HEK293 (cell line): ENCODE results near the gene ZNF284.

Experiments used
- CTCF ChIA-PET: fragments of 350-600 bp; formaldehyde crosslinking; extraction: SDS; loops from one replicate; lab custom pipeline; 2021; ENCODE audit warnings: antibody characterized with exemption; lab: Yijun Ruan, JAX
- POLR2A ChIA-PET: fragments of 300-600 bp; formaldehyde crosslinking; extraction: SDS; loops from one replicate; lab custom pipeline; 2020; ENCODE audit warnings: antibody characterized with exemption, inconsistent platforms; lab: Yijun Ruan, JAX
- H3K27ac ChIP-seq: fragments of 200-500 bp; sonication (Bioruptor generic); 2 replicates; pipeline ENCODE4 v1.5.1; 2014; ENCODE audit warnings: low read depth, low read length, control low read depth, inconsistent platforms; ENCODE audit errors: extremely low read depth
- H3K36me3 ChIP-seq, 2 experiments: fragments of 200-500 bp in 1 of 2; sonication (Bioruptor generic) in 1 of 2; 1 replicate in 1 of 2; 2 replicates in 1 of 2; pipeline ENCODE4 v1.5.1; 2014 to 2017; ENCODE audit warnings: inconsistent platforms in 2 of 2, low read length in 2 of 2; ENCODE audit not compliant: control insufficient read depth in 2 of 2, insufficient read depth in 1 of 2
- H3K4me1 ChIP-seq: fragments of 200-500 bp; sonication (Bioruptor generic); 2 replicates; pipeline ENCODE4 v1.5.1; 2014; ENCODE audit warnings: mild to moderate bottlenecking, low read length, inconsistent platforms; ENCODE audit not compliant: control insufficient read depth, insufficient read depth
- H3K4me3 ChIP-seq: 2 replicates; pipeline ENCODE4 v1.5.1; 2011; ENCODE audit warnings: low read depth, mild to moderate bottlenecking, control low read depth, low read length, moderate library complexity
- H3K9me3 ChIP-seq: fragments of 200-500 bp; sonication (Bioruptor generic); 2 replicates; pipeline ENCODE4 v1.5.1; 2014; ENCODE audit warnings: low read depth, low read length, inconsistent platforms; ENCODE audit not compliant: control insufficient read depth, insufficient read depth
- BCL11A ChIP-seq: fragments of 450-650 bp; formaldehyde crosslinking; IDR thresholded peaks from 2 replicates; pipeline ENCODE4 v1.5.1; 2016; ENCODE audit warnings: low read depth, missing biosample characterization, missing genetic modification characterization
- BCL11B ChIP-seq: fragments of 450-650 bp; formaldehyde crosslinking; IDR thresholded peaks from 2 replicates; pipeline ENCODE4 v1.5.1; 2016; ENCODE audit warnings: low read depth, missing biosample characterization, missing genetic modification characterization
- GLI2 ChIP-seq: fragments of 450-650 bp; formaldehyde crosslinking; IDR thresholded peaks from 2 replicates; pipeline ENCODE4; 2017; ENCODE audit warnings: missing biosample characterization, missing genetic modification characterization, low read depth, borderline replicate concordance
- HIC1 ChIP-seq: fragments of 450-650 bp; formaldehyde crosslinking; IDR thresholded peaks from 2 replicates; pipeline ENCODE4 v1.5.1; 2016; ENCODE audit warnings: missing biosample characterization, missing genetic modification characterization
- KLF17 ChIP-seq: fragments of 450-650 bp; formaldehyde crosslinking; IDR thresholded peaks from 2 replicates; pipeline ENCODE4 v1.5.1; 2016; ENCODE audit warnings: missing biosample characterization, missing genetic modification characterization
- KLF9 ChIP-seq: fragments of 450-650 bp; formaldehyde crosslinking; IDR thresholded peaks from 2 replicates; pipeline ENCODE4 v1.5.1; 2016; ENCODE audit warnings: missing biosample characterization, missing genetic modification characterization, low read depth
- MEIS1 ChIP-seq: sonication (generic); formaldehyde crosslinking; IDR thresholded peaks from 2 replicates; pipeline ENCODE4 v1.8.1; 2022; ENCODE audit warnings: missing genetic modification reagents, mild to moderate bottlenecking, borderline replicate concordance
- MYNN ChIP-seq: fragments of 450-650 bp; formaldehyde crosslinking; IDR thresholded peaks from 2 replicates; pipeline ENCODE4 v1.5.1; 2016; ENCODE audit warnings: missing biosample characterization, missing genetic modification characterization, borderline replicate concordance
- PBX3 ChIP-seq: sonication (generic); formaldehyde crosslinking; IDR thresholded peaks from 2 replicates; pipeline ENCODE4 v1.8.1; 2022; ENCODE audit warnings: mild to moderate bottlenecking, moderate library complexity, missing genetic modification reagents
- PRDM4 ChIP-seq: fragments of 450-650 bp; formaldehyde crosslinking; IDR thresholded peaks from 2 replicates; pipeline ENCODE4 v1.5.1; 2017; ENCODE audit warnings: missing biosample characterization, missing genetic modification characterization
- SALL2 ChIP-seq: fragments of 450-650 bp; formaldehyde crosslinking; IDR thresholded peaks from 2 replicates; pipeline ENCODE4 v1.5.0; 2017; ENCODE audit warnings: missing biosample characterization, mild to moderate bottlenecking, missing genetic modification characterization, borderline replicate concordance
- SP2 ChIP-seq: fragments of 450-650 bp; formaldehyde crosslinking; IDR thresholded peaks from 2 replicates; pipeline ENCODE4 v1.5.1; 2016; ENCODE audit warnings: missing biosample characterization, missing genetic modification characterization
- ZBTB8A ChIP-seq: fragments of 450-650 bp; formaldehyde crosslinking; IDR thresholded peaks from 2 replicates; pipeline ENCODE4 v1.5.1; 2016; ENCODE audit warnings: missing biosample characterization, missing genetic modification characterization
- ZNF10 ChIP-seq: fragments of 450-650 bp; formaldehyde crosslinking; IDR thresholded peaks from 2 replicates; pipeline ENCODE4 v1.5.1; 2017; ENCODE audit warnings: missing biosample characterization, missing genetic modification characterization
- ZNF112 ChIP-seq: fragments of 450-650 bp; formaldehyde crosslinking; IDR thresholded peaks from 2 replicates; pipeline ENCODE4 v1.5.0; 2017; ENCODE audit warnings: missing biosample characterization, missing genetic modification characterization
- ZNF121 ChIP-seq: fragments of 450-650 bp; formaldehyde crosslinking; IDR thresholded peaks from 2 replicates; pipeline ENCODE4 v1.5.1; 2016; ENCODE audit warnings: missing biosample characterization, missing genetic modification characterization
- ZNF133 ChIP-seq: fragments of 450-650 bp; formaldehyde crosslinking; IDR thresholded peaks from 2 replicates; pipeline ENCODE4 v1.5.1; 2016; ENCODE audit warnings: missing biosample characterization, missing genetic modification characterization
- ZNF155 ChIP-seq: fragments of 450-650 bp; formaldehyde crosslinking; IDR thresholded peaks from 2 replicates; pipeline ENCODE4 v1.5.1; 2016; ENCODE audit warnings: missing biosample characterization, missing genetic modification characterization
- ZNF211 ChIP-seq: fragments of 450-650 bp; formaldehyde crosslinking; IDR thresholded peaks from 2 replicates; pipeline ENCODE4 v1.5.1; 2016; ENCODE audit warnings: low read depth, missing biosample characterization, missing genetic modification characterization
- ZNF214 ChIP-seq: fragments of 450-650 bp; formaldehyde crosslinking; IDR thresholded peaks from 2 replicates; pipeline ENCODE4 v1.5.1; 2017; ENCODE audit warnings: missing biosample characterization, mild to moderate bottlenecking, missing genetic modification characterization, borderline replicate concordance
- ZNF302 ChIP-seq: fragments of 450-650 bp; formaldehyde crosslinking; IDR thresholded peaks from 2 replicates; pipeline ENCODE4 v1.5.1; 2016; ENCODE audit warnings: missing biosample characterization, missing genetic modification characterization, low read depth
- ZNF324 ChIP-seq: fragments of 450-650 bp; formaldehyde crosslinking; IDR thresholded peaks from 2 replicates; pipeline ENCODE4 v1.5.1; 2016; ENCODE audit warnings: missing biosample characterization, missing genetic modification characterization
- ZNF449 ChIP-seq: fragments of 450-650 bp; formaldehyde crosslinking; IDR thresholded peaks from 2 replicates; pipeline ENCODE4 v1.5.1; 2017; ENCODE audit warnings: missing biosample characterization, mild to moderate bottlenecking, missing genetic modification characterization, moderate library complexity
- ZNF529 ChIP-seq: fragments of 450-650 bp; formaldehyde crosslinking; IDR thresholded peaks from 2 replicates; pipeline ENCODE4 v1.5.1; 2017; ENCODE audit warnings: missing genetic modification characterization, missing biosample characterization; ENCODE audit not compliant: insufficient replicate concordance
- ZNF558 ChIP-seq: fragments of 450-650 bp; formaldehyde crosslinking; IDR thresholded peaks from 2 replicates; pipeline ENCODE4 v1.5.1; 2016; ENCODE audit warnings: missing biosample characterization, missing genetic modification characterization
- ZNF560 ChIP-seq: fragments of 450-650 bp; formaldehyde crosslinking; IDR thresholded peaks from 2 replicates; pipeline ENCODE4 v1.5.1; 2017; ENCODE audit warnings: missing biosample characterization, missing genetic modification characterization, borderline replicate concordance
- ZNF600 ChIP-seq: fragments of 450-650 bp; formaldehyde crosslinking; IDR thresholded peaks from 2 replicates; pipeline ENCODE4 v1.5.1; 2016; ENCODE audit warnings: missing biosample characterization, missing genetic modification characterization
- ZNF624 ChIP-seq: fragments of 450-650 bp; formaldehyde crosslinking; IDR thresholded peaks from 2 replicates; pipeline ENCODE4 v1.5.1; 2017; ENCODE audit warnings: missing biosample characterization, missing genetic modification characterization
- ZNF670 ChIP-seq: fragments of 450-650 bp; formaldehyde crosslinking; IDR thresholded peaks from 2 replicates; pipeline ENCODE4 v1.5.1; 2016; ENCODE audit warnings: missing biosample characterization, missing genetic modification characterization, low read depth
- ZNF747 ChIP-seq: fragments of 450-650 bp; formaldehyde crosslinking; IDR thresholded peaks from 2 replicates; pipeline ENCODE4 v1.5.1; 2016; ENCODE audit warnings: missing biosample characterization, missing genetic modification characterization

ZNF284 gene

GRCh38 chr19:44025217-44025936, 46.6 kb upstream of the ZNF284 start, which contains the start of gene ZNF222:
ZNF222 (plus strand) TSS chr19:44025379; CDS start chr19:44025437, 58 bp downstream.
- Histone ChIP-seq H3K4me3 (peak within 1 kb of the TSS; percentile 53), H3K9me3 (peaks cover 12% of the 10 kb centered on the region), H3K27ac (peak within 1 kb of the TSS; percentile 69; the same call in 1 of the 2 replicates), H3K4me1 (peaks cover 13% of the 10 kb centered on the region; the same call in 1 of the 2 replicates), H3K36me3 (peaks cover 38 to 41% of the 10 kb centered on the region in 2 experiments)
- CTCF ChIA-PET = interaction anchor here (1.2 kb wide), 1 partner anchor 16 kb away, joined by 4 read pairs; no protein-coding TSS in a partner anchor
- POLR2A ChIA-PET = interaction anchor here (0.9 to 2.0 kb wide), 8 partner anchors 20 to 187 kb away, joined by 3 to 7 read pairs (median 4); partner anchors contain the start of genes ZNF221, ZNF223, ZNF224 and ZNF227
- TF ChIP-seq ZNF133 (tag by site-specific recombination) (no peak), PRDM4 (no peak), ZNF302 (tag by site-specific recombination) (no peak), BCL11B (peak; percentile 72), KLF17 (peak; percentile 29; the same call in 1 of the 2 replicates), MEIS1 (CRISPR knock-in tag) (no peak), ZNF747 (tag by site-specific recombination) (no peak), ZNF112 (tag by site-specific recombination) (no peak), ZNF155 (tag by site-specific recombination) (no peak), PBX3 (CRISPR knock-in tag) (no peak), ZNF449 (peak; percentile 60; the same call in 1 of the 2 replicates), BCL11A (tag by site-specific recombination) (peak; percentile 69; the same call in 1 of the 2 replicates), MYNN (tag by site-specific recombination) (no peak), SP2 (tag by site-specific recombination) (peak; percentile 54), ZNF558 (no peak; the same call in 1 of the 2 replicates), ZNF600 (no peak; the same call in none of the 2 replicates), ZNF624 (tag by site-specific recombination) (no peak), ZNF324 (tag by site-specific recombination) (0 out of 2 replicates have a peak, but pooled peaks have one; percentile 18), ZNF211 (no peak), ZBTB8A (peak; percentile 72), ZNF529 (tag by site-specific recombination) (no peak), ZNF121 (no peak), ZNF10 (tag by site-specific recombination) (no peak), ZNF214 (tag by site-specific recombination) (no peak), KLF9 (tag by site-specific recombination) (peak; percentile 35), GLI2 (tag by site-specific recombination) (no peak), HIC1 (tag by site-specific recombination) (no peak), ZNF670 (tag by site-specific recombination) (no peak), SALL2 (no peak), ZNF560 (tag by site-specific recombination) (no peak)
